ENCODE measurements around the gene CDH12. TPM values are rescaled to one million over a fixed set of nuclear protein-coding genes. Genes with fewer than 3 reads are reported as not detected.

CDH12 gene
- total RNA-seq, 1 experiment from 2014 or later = not detected

- H4K20me1 ChIP-seq (ENCODE audit: insufficient read depth) = no peaks in the 10 kb centered on the region
- POLR2A ChIA-PET = no interaction called here
- no peak overlapping the region for H3K4me2 ChIP-seq (ENCODE audit: low read length)
- BruUV-seq (replicated peaks) = no TSS peak
- H3K9me2 ChIP-seq (ENCODE audit: insufficient read depth) = no peaks in the 10 kb centered on the region
- DNase-seq (ENCODE audit: low read depth, low spot score) = no peak
- H3K4me1 ChIP-seq (ENCODE audit: control insufficient read depth in 1 of 2, insufficient read depth in 2 of 2, low read length in 2 of 2) = no peaks in the 10 kb centered on the region
- H3K27me3 ChIP-seq (ENCODE audit: insufficient read depth, low read length) = no peaks in the 10 kb centered on the region
- RAD21 ChIA-PET (ENCODE audit: low non-redundant PET in 1 of 2, low total read pairs in 2 of 2, uncharacterized antibody in 2 of 2, unreplicated experiment in 2 of 2) = no interaction called here
- H3K9me3 ChIP-seq (ENCODE audit: control insufficient read depth in 1 of 2, insufficient read depth in 1 of 2, low read depth in 1 of 2, low read length in 2 of 2) = peaks cover 3 to 20% of the 10 kb centered on the region in 2 experiments; a peak in 2 of 4 replicates
- CTCF ChIA-PET = no interaction called here
- no peak overlapping the region for H3K4me3 ChIP-seq (replicated peaks in 1 of 2; ENCODE audit: low read depth in 1 of 2, low read length in 2 of 2)
- H3K9ac ChIP-seq (ENCODE audit: low read length) = no peak overlapping the region
- no peaks in the 10 kb centered on the region for H3K36me3 ChIP-seq (ENCODE audit: control insufficient read depth in 1 of 2, insufficient read depth in 2 of 2, low read length in 2 of 2)
- ATAC-seq = no peak
- H3K27ac ChIP-seq (ENCODE audit: low read depth, low read length) = no peak overlapping the region
- intact Hi-C loops (cut with micrococcal nuclease) = no loop called here
- no peaks in the 10 kb centered on the region for H3K79me2 ChIP-seq (ENCODE audit: insufficient read depth, low read length)
- TF ChIP-seq REST (IDR thresholded peaks at IDR 0.05; ENCODE audit: low read depth) = no peak
- TF ChIP-seq RAD21 (IDR thresholded peaks at IDR 0.05; ENCODE audit: low read depth) = no peak
- no peak for TF ChIP-seq YY1 (IDR thresholded peaks at IDR 0.05; ENCODE audit: extremely low read depth, insufficient replicate concordance, low read depth, low read length)
- TF ChIP-seq, protein P1, sequence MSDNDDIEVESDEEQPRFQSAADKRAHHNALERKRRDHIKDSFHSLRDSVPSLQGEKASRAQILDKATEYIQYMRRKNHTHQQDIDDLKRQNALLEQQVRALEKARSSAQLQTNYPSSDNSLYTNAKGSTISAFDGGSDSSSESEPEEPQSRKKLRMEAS (IDR thresholded peaks at IDR 0.05) = no peak
- TF ChIP-seq ELF1 (IDR thresholded peaks at IDR 0.05; ENCODE audit: borderline replicate concordance, low read depth) = no peak
- no peak for TF ChIP-seq EZH2phosphoT487 (IDR thresholded peaks at IDR 0.05; ENCODE audit: borderline replicate concordance)
- no peak for TF ChIP-seq EGR1 (IDR thresholded peaks at IDR 0.05; ENCODE audit: low read depth)
- TF ChIP-seq FOSL1 (IDR thresholded peaks at IDR 0.05; ENCODE audit: low read depth) = no peak
- no peak for TF ChIP-seq CEBPB (IDR thresholded peaks at IDR 0.05; ENCODE audit: low read depth)
- TF ChIP-seq JUND (IDR thresholded peaks at IDR 0.05) = no peak
- TF ChIP-seq, protein P2, sequence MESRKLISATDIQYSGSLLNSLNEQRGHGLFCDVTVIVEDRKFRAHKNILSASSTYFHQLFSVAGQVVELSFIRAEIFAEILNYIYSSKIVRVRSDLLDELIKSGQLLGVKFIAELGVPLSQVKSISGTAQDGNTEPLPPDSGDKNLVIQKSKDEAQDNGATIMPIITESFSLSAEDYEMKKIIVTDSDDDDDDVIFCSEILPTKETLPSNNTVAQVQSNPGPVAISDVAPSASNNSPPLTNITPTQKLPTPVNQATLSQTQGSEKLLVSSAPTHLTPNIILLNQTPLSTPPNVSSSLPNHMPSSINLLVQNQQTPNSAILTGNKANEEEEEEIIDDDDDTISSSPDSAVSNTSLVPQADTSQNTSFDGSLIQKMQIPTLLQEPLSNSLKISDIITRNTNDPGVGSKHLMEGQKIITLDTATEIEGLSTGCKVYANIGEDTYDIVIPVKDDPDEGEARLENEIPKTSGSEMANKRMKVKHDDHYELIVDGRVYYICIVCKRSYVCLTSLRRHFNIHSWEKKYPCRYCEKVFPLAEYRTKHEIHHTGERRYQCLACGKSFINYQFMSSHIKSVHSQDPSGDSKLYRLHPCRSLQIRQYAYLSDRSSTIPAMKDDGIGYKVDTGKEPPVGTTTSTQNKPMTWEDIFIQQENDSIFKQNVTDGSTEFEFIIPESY (IDR thresholded peaks at IDR 0.05; ENCODE audit: extremely low read depth, insufficient replicate concordance, low read length) = no peak
- TF ChIP-seq POLR2A (IDR thresholded peaks at IDR 0.05; ENCODE audit: borderline replicate concordance, extremely low read depth, insufficient read depth, insufficient read length) = no peak
- no peak for TF ChIP-seq SRF (IDR thresholded peaks at IDR 0.05; ENCODE audit: low read depth)
- no peak for TF ChIP-seq POLR2AphosphoS5 (IDR thresholded peaks at IDR 0.05; ENCODE audit: low read depth, low read length)
- TF ChIP-seq ZFX (IDR thresholded peaks at IDR 0.05) = no peak
- TF ChIP-seq CBX3 (IDR thresholded peaks at IDR 0.05; ENCODE audit: low read depth) = no peak
- H2AFZ ChIP-seq (ENCODE audit: low read depth, low read length, poor library complexity, severe bottlenecking) = no peak overlapping the region
These were observed 227.7 kb downstream of the CDH12 start for GRCh38 chr5:22625451-22625850.
